GM10248 (cell line): Measurements from ENCODE around the gene SCN4B.
A peak's percentile ranks its signal among the peaks of the same experiment; 100 is the strongest.

Experiments
- CTCF ChIA-PET: fragments of 300-600 bp; sonication (Branson Sonifier 250); formaldehyde crosslinking; extraction: SDS; loops from one replicate; lab custom pipeline; 2021; ENCODE audit warnings: antibody characterized with exemption; lab: Yijun Ruan, JAX
- POLR2A ChIA-PET: fragments of 350-650 bp; sonication (Branson Sonifier 250); formaldehyde crosslinking; extraction: SDS; loops from one replicate; lab custom pipeline; 2020; ENCODE audit warnings: antibody characterized with exemption; lab: Yijun Ruan, JAX
- DNase-seq: peaks from one replicate; pipeline ENCODE4 v3.0.0; 2012; ENCODE audit errors: extremely low spot score
- CTCF ChIP-seq: IDR thresholded peaks from 2 replicates; pipeline ENCODE4 v1.5.1; 2012; ENCODE audit warnings: mild to moderate bottlenecking, low read depth; ENCODE audit errors: extremely low read depth, missing control alignments, control extremely low read depth

The SCN4B gene

GRCh38 chr11:118152552-118153471 lies at the start of gene SCN4B:
Gene SCN4B (minus strand): TSS chr11:118152823. CDS start chr11:118152673, 150 bp downstream.
- ChIA-PET CTCF (interaction anchor here (1.2 to 1.3 kb wide), 2 partner anchors 19 to 139 kb away, joined by 3 read pairs; no protein-coding TSS in a partner anchor), POLR2A (no interaction called here)
- DNase-seq = peak; percentile 38
- TF ChIP-seq CTCF = no peak

- no peak for DNase-seq
- ChIA-PET POLR2A (no interaction called here), CTCF (interaction anchor here (0.7 to 2.1 kb wide), 7 partner anchors 9 to 152 kb away, joined by 3 to 10 read pairs (median 5); no protein-coding TSS in a partner anchor)
- TF ChIP-seq CTCF = no peak
Observed at GRCh38 chr11:118201966-118202365, 49.3 kb upstream of the SCN4B start.

GRCh38 chr11:118200901-118201680 lies 48.5 kb upstream of the SCN4B start:
- no peak for DNase-seq
- ChIA-PET POLR2A (no interaction called here), CTCF (interaction anchor here (1.5 to 3.2 kb wide), 3 partner anchors 9 to 13 kb away, joined by 4 to 90 read pairs (median 10); no protein-coding TSS in a partner anchor)
- no peak for TF ChIP-seq CTCF

- CTCF ChIA-PET = interaction anchor here (3.2 kb wide), 2 partner anchors 11 to 28 kb away, joined by 21 to 90 read pairs; no protein-coding TSS in a partner anchor
- no peak for TF ChIP-seq CTCF
- POLR2A ChIA-PET = no interaction called here
- DNase-seq = no peak
Observed at GRCh38 chr11:118200497-118200896, 47.9 kb upstream of the SCN4B start.

- CTCF ChIA-PET = interaction anchor here (0.6 to 3.2 kb wide), 51 partner anchors 11 to 331 kb away, joined by 3 to 90 read pairs (median 5); partner anchors contain the start of genes MPZL2, MPZL3 and UBE4A
- TF ChIP-seq CTCF = no peak
- POLR2A ChIA-PET = interaction anchor here (0.7 kb wide), 1 partner anchor 18 kb away, joined by 7 read pairs; no protein-coding TSS in a partner anchor
- no peak for DNase-seq
Observed at GRCh38 chr11:118199135-118199534, 46.5 kb upstream of the SCN4B start.

- peak; percentile 89 for TF ChIP-seq CTCF
- POLR2A ChIA-PET = interaction anchor here (0.7 kb wide), 1 partner anchor 18 kb away, joined by 7 read pairs; no protein-coding TSS in a partner anchor
- CTCF ChIA-PET = interaction anchor here (0.6 to 3.2 kb wide), 61 partner anchors 8 to 391 kb away, joined by 3 to 90 read pairs (median 5); partner anchors contain the start of genes MPZL2, MPZL3 and UBE4A
- peak; percentile 80 for DNase-seq
Observed at GRCh38 chr11:118198370-118198769, 45.7 kb upstream of the SCN4B start.
